Kidney (tissue), 14 donors: ENCODE data around the gene RAB11FIP2. TPM values are rescaled to one million over a fixed set of nuclear protein-coding genes. Genes with fewer than 3 reads are reported as not detected.

Source experiments
- DNase-seq, 5 donors: peaks; one replicate each; pipeline ENCODE4 v3.0.0-alpha.2; 2013 to 2020
- FAIRE-seq: peaks from 2 replicates; lab custom pipeline; 2012; peaks lifted over from hg19 to GRCh38; lab: Jason Lieb, UNC
- H3K27ac ChIP-seq, 2 donors: one replicate each; pipeline ENCODE4 v1.7.0; 2013; ENCODE audit warnings: low read depth in 2 of 2, low read length in 2 of 2, inconsistent platforms in 1 of 2
- H3K27me3 ChIP-seq: one replicate; pipeline ENCODE4 v1.7.1; 2013; ENCODE audit warnings: low read length, inconsistent platforms; ENCODE audit not compliant: control insufficient read depth, insufficient read depth
- H3K36me3 ChIP-seq, 3 donors: one replicate each; pipeline versions ENCODE4 v1.7.0 to v1.7.1; 2013; ENCODE audit warnings: low read length in 3 of 3, control low read depth in 1 of 3, inconsistent platforms in 1 of 3; ENCODE audit not compliant: insufficient read depth in 3 of 3, control insufficient read depth in 2 of 3
- H3K4me1 ChIP-seq, 3 donors: one replicate each; pipeline versions ENCODE4 v1.7.0 to v1.7.1; 2013; ENCODE audit warnings: low read length in 3 of 3, inconsistent platforms in 1 of 3, low read depth in 1 of 3; ENCODE audit not compliant: control insufficient read depth in 2 of 3, insufficient read depth in 2 of 3
- H3K4me3 ChIP-seq, 3 donors: one replicate each; pipeline versions ENCODE4 v1.7.0 to v1.8.1; 2013; ENCODE audit warnings: low read length in 3 of 3, control low read depth in 1 of 3, inconsistent platforms in 1 of 3
- H3K9ac ChIP-seq, 3 donors: one replicate each; pipeline versions ENCODE4 v1.7.0 to v1.7.1; 2013; ENCODE audit warnings: low read length in 3 of 3, control low read depth in 1 of 3, inconsistent platforms in 1 of 3
- H3K9me3 ChIP-seq, 3 donors: one replicate each; pipeline versions ENCODE4 v1.7.0 to v1.7.1; 2013; ENCODE audit warnings: low read length in 3 of 3, control low read depth in 1 of 3, inconsistent platforms in 1 of 3; ENCODE audit not compliant: control insufficient read depth in 2 of 3, insufficient read depth in 1 of 3
- intact Hi-C: fragments of 100-400 bp; cut with DNase I; formaldehyde crosslinking; loops from one replicate; pipeline ENCODE4 v1.11.1; 2022
- polyA plus RNA-seq: library from polyadenylated mRNA; stranded (reverse); fragments of 350-450 nt; fragmentation: Illumina TruSeq; extraction: RNeasy Lipid Tissue Mini Kit (QIAGEN cat#74804); gene quantifications from one replicate; pipeline ENCODE4 v1.2.3, GENCODE V29; 2014; ENCODE audit warnings: low read depth, low replicate concordance; ENCODE audit not compliant: insufficient read depth
- total RNA-seq: library from RNA; stranded (reverse); fragmentation: NEBNext Ultra II Directional; extraction: Animal tissue kit (Norgen Biotek cat#: 25700); gene quantifications from one replicate; pipeline ENCODE4 v1.2.1, GENCODE V29; 2021
- TF ChIP-seq, protein P1 (sequence below): IDR thresholded peaks from 3 replicates; pipeline ENCODE4 v1.5.1; 2012; ENCODE audit warnings: mild to moderate bottlenecking, moderate library complexity, borderline replicate concordance; ENCODE audit not compliant: insufficient read depth; ENCODE audit errors: extremely low read depth
- donor health status: control.
- donor health status: control.
- donor health status: control.
- donor health status: control.
- donor health status: control.
- donor health status: DM: yes; HTN: yes; CAD: no.
- donor health status: Normal renal cell carcinoma (clear cell type).

Gene RAB11FIP2
- total and polyA plus RNA-seq, 2 donors from 2014 or later, result 8.2 to 50.4 TPM

DNA sequence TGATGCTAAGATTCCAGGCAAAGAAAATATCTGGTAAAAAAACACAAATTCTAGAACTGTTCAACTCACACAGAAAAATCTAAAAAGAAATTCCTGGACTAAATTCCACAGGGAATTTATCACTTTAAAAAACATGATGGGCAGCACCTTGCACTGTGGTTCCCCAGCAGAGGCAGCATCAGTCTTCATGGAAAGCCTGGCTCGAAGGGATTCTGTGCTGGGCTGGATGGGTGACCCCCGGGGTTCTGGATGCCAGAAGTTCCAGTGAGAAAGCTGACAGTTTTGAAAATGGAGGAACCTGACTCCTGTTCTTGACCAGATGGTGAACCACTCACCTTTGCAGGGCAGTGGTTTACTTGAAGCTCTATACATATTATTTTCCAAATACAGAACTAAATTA, 52.0 kb downstream of the RAB11FIP2 start:
- no peaks in the 10 kb centered on the region for H3K4me1 ChIP-seq
- no peak overlapping the region for H3K4me3 ChIP-seq
- intact Hi-C loops, result no loop called here
- FAIRE-seq, result no peak
- no peaks in the 10 kb centered on the region for H3K9me3 ChIP-seq
- no peak overlapping the region for H3K27ac ChIP-seq
- H3K9ac ChIP-seq, result no peak overlapping the region
- no peaks in the 10 kb centered on the region for H3K27me3 ChIP-seq
- no peak for DNase-seq
- H3K36me3 ChIP-seq, result no peaks in the 10 kb centered on the region
- TF ChIP-seq, protein P1, sequence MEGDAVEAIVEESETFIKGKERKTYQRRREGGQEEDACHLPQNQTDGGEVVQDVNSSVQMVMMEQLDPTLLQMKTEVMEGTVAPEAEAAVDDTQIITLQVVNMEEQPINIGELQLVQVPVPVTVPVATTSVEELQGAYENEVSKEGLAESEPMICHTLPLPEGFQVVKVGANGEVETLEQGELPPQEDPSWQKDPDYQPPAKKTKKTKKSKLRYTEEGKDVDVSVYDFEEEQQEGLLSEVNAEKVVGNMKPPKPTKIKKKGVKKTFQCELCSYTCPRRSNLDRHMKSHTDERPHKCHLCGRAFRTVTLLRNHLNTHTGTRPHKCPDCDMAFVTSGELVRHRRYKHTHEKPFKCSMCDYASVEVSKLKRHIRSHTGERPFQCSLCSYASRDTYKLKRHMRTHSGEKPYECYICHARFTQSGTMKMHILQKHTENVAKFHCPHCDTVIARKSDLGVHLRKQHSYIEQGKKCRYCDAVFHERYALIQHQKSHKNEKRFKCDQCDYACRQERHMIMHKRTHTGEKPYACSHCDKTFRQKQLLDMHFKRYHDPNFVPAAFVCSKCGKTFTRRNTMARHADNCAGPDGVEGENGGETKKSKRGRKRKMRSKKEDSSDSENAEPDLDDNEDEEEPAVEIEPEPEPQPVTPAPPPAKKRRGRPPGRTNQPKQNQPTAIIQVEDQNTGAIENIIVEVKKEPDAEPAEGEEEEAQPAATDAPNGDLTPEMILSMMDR, result no peak

DNA sequence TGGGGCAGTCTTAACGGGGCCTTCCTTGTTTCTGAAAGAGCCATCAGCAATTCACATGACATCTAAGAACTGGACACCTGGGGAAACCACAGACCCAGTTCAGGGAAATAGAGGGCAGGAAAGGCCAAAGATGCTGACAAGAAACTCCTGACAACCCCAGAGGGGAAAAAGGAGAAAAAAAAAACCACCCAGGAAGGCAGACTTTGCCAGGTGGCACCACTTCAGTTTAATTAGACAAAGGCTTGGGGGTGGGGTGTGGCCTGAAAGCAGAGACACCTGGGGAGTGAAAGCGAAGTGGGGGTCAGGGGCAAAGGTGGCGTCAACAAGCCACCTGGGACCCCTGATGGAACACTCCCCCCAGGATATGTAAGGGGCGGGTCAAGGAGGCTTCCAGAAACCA, 53.6 kb downstream of the RAB11FIP2 start:
- no peak overlapping the region for H3K27ac ChIP-seq
- intact Hi-C loops, result no loop called here
- H3K36me3 ChIP-seq, result no peaks in the 10 kb centered on the region
- H3K4me3 ChIP-seq, result no peak overlapping the region
- H3K4me1 ChIP-seq, result no peaks in the 10 kb centered on the region
- H3K27me3 ChIP-seq, result no peaks in the 10 kb centered on the region
- no peak overlapping the region for H3K9ac ChIP-seq
- FAIRE-seq (no peak), DNase-seq (no peak)
- TF ChIP-seq, protein P1, result no peak
- no peaks in the 10 kb centered on the region for H3K9me3 ChIP-seq

DNA sequence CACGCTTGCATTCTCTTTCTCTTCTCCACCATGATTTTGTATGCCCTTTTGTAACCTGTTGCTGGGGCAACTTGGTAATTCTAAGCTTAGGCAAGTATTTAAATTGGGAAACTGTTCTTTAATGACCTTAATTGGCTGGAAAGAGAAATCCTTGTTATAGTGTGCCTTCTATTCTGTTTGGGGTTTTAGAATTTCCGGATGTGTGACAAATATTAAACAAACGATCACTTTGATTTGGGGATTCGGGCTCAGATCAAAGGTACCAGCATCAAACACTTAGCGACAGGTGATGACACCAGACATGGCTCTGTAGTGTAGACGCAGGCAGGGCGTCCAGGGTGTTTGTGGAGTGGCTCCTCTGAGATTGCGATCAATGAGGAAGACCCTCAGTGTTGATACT, 55.0 kb downstream of the RAB11FIP2 start:
- H3K4me3 ChIP-seq, result no peak overlapping the region
- no peaks in the 10 kb centered on the region for H3K27me3 ChIP-seq
- no peak overlapping the region for H3K27ac ChIP-seq
- H3K36me3 ChIP-seq, result no peaks in the 10 kb centered on the region
- TF ChIP-seq, protein P1, result no peak
- FAIRE-seq (no peak), DNase-seq (no peak)
- no peaks in the 10 kb centered on the region for H3K4me1 ChIP-seq
- H3K9me3 ChIP-seq, result no peaks in the 10 kb centered on the region
- no peak overlapping the region for H3K9ac ChIP-seq
- intact Hi-C loops, result no loop called here

DNA sequence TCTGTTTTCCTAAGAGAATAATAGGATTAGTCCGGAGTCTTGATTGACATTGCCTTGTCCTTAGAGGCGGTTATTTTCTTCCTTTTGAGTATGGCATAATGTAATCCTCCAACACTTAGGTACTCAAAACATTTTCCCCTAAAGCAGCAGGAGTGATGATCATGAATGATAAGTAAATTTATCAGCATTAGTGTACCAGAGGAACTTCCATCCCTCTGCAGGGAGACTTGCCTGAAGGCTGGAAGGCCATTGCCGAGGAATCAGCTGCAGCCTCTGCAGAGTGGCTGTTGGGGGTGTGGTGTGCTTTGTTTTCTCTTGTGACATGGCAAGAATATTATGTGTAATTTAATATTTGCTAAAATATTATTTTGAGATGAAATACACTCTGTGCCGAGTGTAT, 56.8 kb downstream of the RAB11FIP2 start:
- DNase-seq, result no peak
- FAIRE-seq, result no peak

More for the DNA sequence above, 56.8 kb downstream of the RAB11FIP2 start:
- intact Hi-C loops, result no loop called here
- Histone ChIP-seq H3K4me3 (no peak overlapping the region), H3K9ac (no peak overlapping the region), H3K4me1 (no peaks in the 10 kb centered on the region), H3K9me3 (no peaks in the 10 kb centered on the region), H3K27me3 (no peaks in the 10 kb centered on the region), H3K27ac (no peak overlapping the region), H3K36me3 (no peaks in the 10 kb centered on the region)
- TF ChIP-seq, protein P1, result no peak
